T-cell (primary cell): ENCODE results near the gene PCDHA13. TPM values are rescaled to one million over a fixed set of nuclear protein-coding genes. Genes with fewer than 3 reads are reported as not detected.
A peak's percentile ranks its signal among the peaks of the same experiment; 100 is the strongest.
"Not testable (repeated sequence)": the region's sequence is repeated elsewhere in the genome, so short reads cannot be mapped to it uniquely, and the experiment has no call there.

Source experiments
- ATAC-seq, 4 experiments: fragments of 200-7000 bp in 3 of 4; fragments of 150-1000 bp in 1 of 4; cut with Tn5 transposase; replicated peaks in 1 of 4; 1 replicate in 3 of 4; 2 replicates in 1 of 4; pipeline ENCODE4 v1.10.0; 2021; ENCODE audit warnings: moderate library complexity in 3 of 4, mild to moderate bottlenecking in 2 of 4, moderate number of reproducible peaks in 1 of 4
- CTCF ChIA-PET, 2 donors: fragments of 300-600 bp; sonication (Branson Sonifier 250); formaldehyde crosslinking; loops; one replicate each; lab custom pipeline; 2022; ENCODE audit warnings: antibody characterized with exemption in 2 of 2; lab: Charles Lee
- POLR2A ChIA-PET, 2 donors: fragments of 300-600 bp; sonication (Branson Sonifier 250); formaldehyde crosslinking; loops; one replicate each; lab custom pipeline; 2022; ENCODE audit warnings: antibody characterized with exemption in 2 of 2; lab: Charles Lee
- DNase-seq, 35 experiments: peaks; one replicate each; pipeline versions ENCODE4 v3.0.0 to v3.0.0-alpha.2; 2013 to 2023
- H3K27ac ChIP-seq: one replicate; pipeline ENCODE4 v1.5.1; 2013; ENCODE audit warnings: low read length
- H3K27me3 ChIP-seq, 2 experiments: replicated peaks in 1 of 2; 1 replicate in 1 of 2; 2 replicates in 1 of 2; pipeline versions ENCODE4 v1.6.1 to v1.7.0; 2013; ENCODE audit warnings: low read length in 1 of 2, mixed read lengths in 1 of 2; ENCODE audit not compliant: control insufficient read depth in 2 of 2, insufficient read depth in 2 of 2; ENCODE audit errors: extremely low read depth in 1 of 2
- H3K36me3 ChIP-seq, 2 donors: 1 replicate in 1 of 2; 2 replicates in 1 of 2; pipeline versions ENCODE4 v1.6.1 to v1.7.0; 2013; ENCODE audit warnings: low read length in 1 of 2; ENCODE audit not compliant: control insufficient read depth in 2 of 2, insufficient read depth in 1 of 2; ENCODE audit errors: extremely low read depth in 1 of 2
- H3K4me1 ChIP-seq, 2 experiments: 1 replicate in 1 of 2; 2 replicates in 1 of 2; pipeline versions ENCODE4 v1.6.1 to v1.7.0; 2013; ENCODE audit warnings: low read length in 2 of 2, mixed read lengths in 1 of 2; ENCODE audit not compliant: insufficient read depth in 2 of 2, control insufficient read depth in 1 of 2; ENCODE audit errors: extremely low read depth in 1 of 2
- H3K4me3 ChIP-seq, 2 donors: 1 replicate in 1 of 2; 2 replicates in 1 of 2; pipeline versions ENCODE4 v1.5.1 to v1.7.0; 2013; ENCODE audit warnings: mild to moderate bottlenecking in 2 of 2, low read length in 1 of 2, moderate library complexity in 1 of 2; ENCODE audit not compliant: control insufficient read depth in 1 of 2; ENCODE audit errors: extremely low read depth in 1 of 2
- H3K9me3 ChIP-seq: 2 replicates; pipeline ENCODE4 v1.7.0; 2013
- H3K27ac Mint-ChIP-seq, 2 donors: one replicate each; pipeline ENCODE4 v1.8.0; 2020 to 2021; ENCODE audit warnings: mild to moderate bottlenecking in 2 of 2, mixed read lengths in 2 of 2
- H3K27me3 Mint-ChIP-seq, 2 donors: one replicate each; pipeline ENCODE4 v1.8.0; 2021 to 2022; ENCODE audit warnings: mixed read lengths in 2 of 2
- H3K36me3 Mint-ChIP-seq: one replicate; pipeline ENCODE4 v1.8.0; 2021; ENCODE audit warnings: mixed read lengths
- H3K4me1 Mint-ChIP-seq, 3 donors: one replicate each; pipeline ENCODE4 v1.8.0; 2020 to 2022; ENCODE audit warnings: mixed read lengths in 3 of 3, mild to moderate bottlenecking in 1 of 3
- H3K4me3 Mint-ChIP-seq, 3 donors: one replicate each; pipeline ENCODE4 v1.8.0; 2020 to 2022; ENCODE audit warnings: mild to moderate bottlenecking in 3 of 3, mixed read lengths in 3 of 3, moderate library complexity in 3 of 3
- H3K9me3 Mint-ChIP-seq, 3 donors: one replicate each; pipeline ENCODE4 v1.8.0; 2020 to 2022; ENCODE audit warnings: mixed read lengths in 3 of 3
- WGBS: methylation state at CpG from one replicate; pipeline ENCODE4 v1.1.5; 2013; ENCODE audit warnings: missing lambda C conversion rate; ENCODE audit not compliant: insufficient coverage; 5-methylcytosine and 5-hydroxymethylcytosine counted together
- total RNA-seq, 35 experiments: library from RNA in 6 of 35; stranded (reverse) in 6 of 35; fragments of 120-200 nt in 1 of 35; gene quantifications; one replicate each; pipeline versions ENCODE4 v1.2.1 to v1.2.4 and lab custom pipeline; 2013 to 2026

The PCDHA13 gene
- total RNA-seq, 5 donors from 2014 or later (not counting 1 experiment from before 2014, with no cell fraction given), result not detected

- Histone ChIP-seq H3K27ac (no peak overlapping the region), H3K36me3 (no peaks in the 10 kb centered on the region), H3K4me1 (no peaks in the 10 kb centered on the region), H3K27me3 (peaks cover 2 to 10% of the 10 kb centered on the region in 2 experiments), H3K4me3 (no peak overlapping the region), H3K9me3 (no peaks in the 10 kb centered on the region)
- CTCF ChIA-PET, result no interaction called here
- ATAC-seq (no peak), DNase-seq (no peak)
- WGBS, result 61% methylated on average over 75 of the region's 87 CpGs
- Mint-ChIP-seq H3K9me3 (peaks cover 11 to 17% (median 15%) of the 10 kb centered on the region in 3 donors), H3K27me3 (peaks cover 22 to 32% of the 10 kb centered on the region in 2 donors), H3K4me3 (no peak overlapping the region), H3K4me1 (peaks cover 0 to 2% (median 0%) of the 10 kb centered on the region in 3 donors), H3K27ac (no peak overlapping the region), H3K36me3 (no peaks in the 10 kb centered on the region)
- POLR2A ChIA-PET, result no interaction called here
These were observed 38.9 kb upstream of the PCDHA13 start for GRCh38 chr5:140842798-140843733.

GRCh38 chr5:140848139-140849102 is 33.5 kb upstream of the PCDHA13 start, which contains the start of gene PCDHA9:
TSS of gene PCDHA9 (plus strand) at chr5:140848382. CDS start at chr5:140848496, 114 bp downstream.
- ATAC-seq, CTCF ChIA-PET, H3K4me3 ChIP-seq, H3K4me1 ChIP-seq, H3K9me3 Mint-ChIP-seq, H3K36me3 Mint-ChIP-seq, POLR2A ChIA-PET, DNase-seq, H3K27ac Mint-ChIP-seq, H3K9me3 ChIP-seq, H3K4me3 Mint-ChIP-seq, H3K4me1 Mint-ChIP-seq, H3K27ac ChIP-seq, H3K36me3 ChIP-seq: not testable (repeated sequence)
- H3K27me3 ChIP-seq, result peaks cover 4 to 19% of the 10 kb centered on the region in 2 experiments
- 36% methylated on average over 22 of the region's 48 CpGs for WGBS
- H3K27me3 Mint-ChIP-seq, result peaks cover 8 to 22% of the 10 kb centered on the region in 2 donors

GRCh38 chr5:140849831-140850634 is 31.9 kb upstream of the PCDHA13 start:
- H3K4me3 Mint-ChIP-seq, H3K4me1 Mint-ChIP-seq, H3K9me3 ChIP-seq, ATAC-seq, DNase-seq, H3K27ac ChIP-seq, H3K9me3 Mint-ChIP-seq, CTCF ChIA-PET, H3K36me3 Mint-ChIP-seq, H3K27ac Mint-ChIP-seq, H3K36me3 ChIP-seq, H3K4me1 ChIP-seq: not testable (repeated sequence)
- H3K4me3 ChIP-seq, result peak overlapping the region in 1 of 2 donors; percentile 23
- peaks cover 4 to 23% of the 10 kb centered on the region in 2 experiments for H3K27me3 ChIP-seq
- 56% methylated on average over 100 of the region's 101 CpGs for WGBS
- H3K27me3 Mint-ChIP-seq, result peaks cover 8 to 24% of the 10 kb centered on the region in 2 donors
- POLR2A ChIA-PET, result interaction anchor here in 1 of 2 donors (0.6 kb wide), 1 partner anchor 914 kb away, joined by 5 read pairs; no protein-coding TSS in a partner anchor

- Histone ChIP-seq H3K36me3 (no peaks in the 10 kb centered on the region), H3K4me1 (no peaks in the 10 kb centered on the region), H3K27ac (no peak within 1 kb of the TSS), H3K9me3 (peaks cover 2% of the 10 kb centered on the region), H3K4me3 (no peak within 1 kb of the TSS), H3K27me3 (peaks cover 3 to 14% of the 10 kb centered on the region in 2 experiments)
- Mint-ChIP-seq H3K36me3 (no peaks in the 10 kb centered on the region), H3K27me3 (peaks cover 6 to 23% of the 10 kb centered on the region in 2 donors), H3K9me3 (peaks cover 4 to 19% (median 8%) of the 10 kb centered on the region in 3 donors), H3K4me1 (no peaks in the 10 kb centered on the region), H3K27ac (no peak within 1 kb of the TSS), H3K4me3 (no peak within 1 kb of the TSS)
- ChIA-PET POLR2A (no interaction called here), CTCF (no interaction called here)
- ATAC-seq, result no peak
- 33% methylated on average over 24 of the region's 44 CpGs for WGBS
- no peak for DNase-seq
These were observed 25.9 kb upstream of the PCDHA13 start, which contains the start of gene PCDHA10 for GRCh38 chr5:140855772-140856674. TSS of gene PCDHA10 (plus strand) at chr5:140855897. CDS start at chr5:140856049, 152 bp downstream.

DNA sequence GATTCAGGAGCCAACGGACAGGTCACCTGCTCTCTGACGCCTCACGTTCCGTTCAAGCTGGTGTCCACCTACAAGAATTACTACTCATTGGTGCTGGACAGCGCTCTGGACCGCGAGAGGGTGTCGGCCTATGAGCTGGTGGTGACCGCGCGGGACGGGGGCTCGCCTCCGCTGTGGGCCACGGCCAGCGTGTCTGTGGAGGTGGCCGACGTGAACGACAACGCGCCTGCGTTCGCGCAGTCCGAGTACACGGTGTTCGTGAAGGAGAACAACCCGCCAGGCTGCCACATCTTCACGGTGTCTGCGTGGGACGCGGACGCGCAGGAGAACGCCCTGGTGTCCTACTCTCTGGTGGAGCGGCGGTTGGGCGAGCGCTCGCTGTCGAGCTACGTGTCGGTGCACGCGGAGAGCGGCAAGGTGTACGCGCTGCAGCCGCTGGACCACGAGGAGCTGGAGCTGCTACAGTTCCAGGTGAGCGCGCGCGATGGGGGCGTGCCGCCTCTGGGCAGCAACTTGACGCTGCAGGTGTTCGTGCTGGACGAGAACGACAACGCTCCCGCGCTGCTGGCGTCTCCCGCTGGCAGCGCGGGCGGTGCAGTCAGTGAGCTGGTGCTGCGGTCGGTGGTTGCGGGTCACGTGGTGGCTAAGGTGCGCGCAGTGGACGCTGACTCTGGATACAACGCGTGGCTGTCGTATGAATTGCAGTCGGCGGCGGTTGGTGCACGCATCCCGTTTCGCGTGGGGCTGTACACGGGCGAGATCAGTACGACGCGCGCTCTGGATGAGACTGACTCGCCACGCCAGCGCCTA is 24.5 kb upstream of the PCDHA13 start:
- H3K27ac Mint-ChIP-seq, result no peak overlapping the region
- no peak overlapping the region for H3K4me3 Mint-ChIP-seq
- Histone ChIP-seq H3K27ac (no peak overlapping the region), H3K4me3 (no peak overlapping the region), H3K9me3 (peaks cover 2% of the 10 kb centered on the region), H3K36me3 (no peaks in the 10 kb centered on the region), H3K27me3 (peaks cover 5 to 19% of the 10 kb centered on the region in 2 experiments), H3K4me1 (no peaks in the 10 kb centered on the region)
- WGBS, result 68% methylated on average over 94 of the region's 94 CpGs
- no peak for DNase-seq
- no peak for ATAC-seq
- POLR2A ChIA-PET, result no interaction called here
- no peaks in the 10 kb centered on the region for H3K36me3 Mint-ChIP-seq
- no peaks in the 10 kb centered on the region for H3K4me1 Mint-ChIP-seq
- peaks cover 8 to 19% (median 11%) of the 10 kb centered on the region in 3 donors for H3K9me3 Mint-ChIP-seq
- H3K27me3 Mint-ChIP-seq, result peaks cover 8 to 30% of the 10 kb centered on the region in 2 donors
- CTCF ChIA-PET, result no interaction called here
